Fibroblast of peridontal ligament (primary cell): ENCODE data around the gene DBNL.

Source experiments
- DNase-seq: peaks from one replicate; pipeline ENCODE4 v3.0.0-alpha.2; 2010; ENCODE audit errors: extremely low read depth

The DBNL gene

GRCh38 chr7:44109991-44110390 lies 65.5 kb downstream of the DBNL start:
- DNase-seq, result no peak

GRCh38 chr7:44110719-44111635 lies 66.5 kb downstream of the DBNL start:
- no peak for DNase-seq
